Occipital lobe (tissue), 2 donors: ENCODE data around the gene ANKS1B. TPM values are rescaled to one million over a fixed set of nuclear protein-coding genes. Genes with fewer than 3 reads are reported as not detected.
"Not testable (repeated sequence)": the region's sequence is repeated elsewhere in the genome, so short reads cannot be mapped to it uniquely, and the experiment has no call there.

Experiments
- DNase-seq: peaks from one replicate; lab custom pipeline; 2025; lab: John Stamatoyannopoulos, UW
- total RNA-seq: library from RNA; depleted of rRNA; stranded (reverse); fragments of >200 nt; gene quantifications from one replicate; pipeline ENCODE4 v1.2.3, GENCODE V29; 2014

ANKS1B gene
- total RNA-seq, 1 donor from 2014 or later, result 452 TPM

DNA sequence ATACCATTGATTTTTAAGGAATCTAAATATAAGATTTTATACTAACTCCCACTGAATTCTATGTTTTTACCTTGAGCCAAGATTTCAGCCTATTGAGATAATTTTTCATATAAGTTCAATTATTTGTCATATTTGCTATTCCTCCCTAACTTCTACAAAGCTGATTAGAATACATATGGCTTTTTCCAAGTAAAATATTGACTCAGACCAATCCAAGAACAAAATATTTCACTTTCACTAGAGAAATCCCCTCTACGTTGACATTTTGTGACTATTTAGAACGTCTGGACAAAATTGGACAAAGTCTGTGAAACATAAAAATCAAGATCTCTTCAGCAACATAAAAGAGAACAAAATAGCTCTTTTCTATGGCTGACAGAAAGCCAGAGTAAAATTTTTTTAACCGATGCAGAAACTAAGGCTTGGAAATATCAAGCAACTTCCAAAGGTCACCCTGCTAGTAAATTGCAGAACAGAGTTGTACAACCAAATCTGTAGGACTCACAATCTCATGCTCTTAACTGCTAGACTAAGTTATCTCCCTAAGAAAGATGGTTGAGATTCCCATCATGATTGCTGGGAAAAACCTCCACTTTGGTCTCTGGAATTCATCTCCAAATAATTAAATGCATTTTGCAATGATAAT lies 219.1 kb downstream of the ANKS1B start:
- no peak for DNase-seq

DNA sequence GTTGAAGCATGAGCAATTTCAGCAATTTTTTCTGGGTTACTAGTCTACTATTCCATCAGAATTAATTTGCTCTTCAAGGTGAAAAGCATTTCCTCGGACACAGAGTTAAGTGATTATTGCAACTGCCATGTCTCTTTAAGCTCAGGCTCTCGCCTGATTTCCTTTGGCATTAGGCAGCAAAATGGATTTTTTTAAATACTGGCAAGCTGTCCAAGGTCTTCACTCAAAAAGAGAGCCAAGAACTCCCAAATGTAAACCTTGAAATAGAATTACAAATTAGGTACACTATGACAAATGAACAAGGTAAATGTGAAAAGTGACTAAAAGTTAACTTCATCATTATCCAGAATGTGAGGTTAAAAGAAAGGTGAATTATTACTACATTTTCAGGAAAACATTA lies 225.3 kb downstream of the ANKS1B start:
- DNase-seq, result no peak

DNA sequence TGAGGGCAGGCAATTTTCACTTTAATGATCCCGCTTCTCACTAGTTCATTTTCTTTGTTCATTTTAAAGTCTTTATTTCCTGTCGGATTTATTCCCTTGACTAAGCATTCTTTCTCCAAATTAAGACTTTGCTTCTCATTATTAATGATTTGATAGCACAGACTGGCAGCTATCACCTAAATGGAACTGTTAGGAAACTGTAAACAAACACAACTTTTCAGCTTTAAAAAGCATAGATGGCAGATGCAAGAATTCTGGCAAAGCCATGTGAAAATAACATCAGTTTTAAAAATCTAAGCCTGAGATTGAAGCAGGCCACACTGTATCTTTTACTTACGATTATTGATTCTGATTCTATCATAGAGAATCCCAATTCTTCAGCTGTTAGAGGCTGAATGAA lies 225.7 kb downstream of the ANKS1B start:
- DNase-seq, result no peak

DNA sequence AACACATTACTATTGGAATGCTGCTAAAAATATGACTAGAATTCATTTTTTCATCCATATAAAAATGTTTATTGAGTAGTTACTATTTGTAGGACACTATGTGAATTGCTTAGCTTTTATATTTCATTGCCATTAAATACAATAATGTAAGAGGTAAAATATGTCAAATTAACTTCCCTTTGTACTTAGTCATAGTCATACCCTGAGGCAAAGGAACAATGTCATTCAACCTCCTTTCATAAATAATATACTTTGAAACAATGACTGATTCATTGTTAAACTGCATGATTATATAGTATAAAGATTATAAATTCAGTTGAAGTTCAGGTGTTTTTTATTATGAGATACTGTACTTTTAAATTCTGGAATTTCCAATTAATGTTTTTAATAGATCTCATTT lies 232.0 kb downstream of the ANKS1B start:
- DNase-seq, result no peak

DNA sequence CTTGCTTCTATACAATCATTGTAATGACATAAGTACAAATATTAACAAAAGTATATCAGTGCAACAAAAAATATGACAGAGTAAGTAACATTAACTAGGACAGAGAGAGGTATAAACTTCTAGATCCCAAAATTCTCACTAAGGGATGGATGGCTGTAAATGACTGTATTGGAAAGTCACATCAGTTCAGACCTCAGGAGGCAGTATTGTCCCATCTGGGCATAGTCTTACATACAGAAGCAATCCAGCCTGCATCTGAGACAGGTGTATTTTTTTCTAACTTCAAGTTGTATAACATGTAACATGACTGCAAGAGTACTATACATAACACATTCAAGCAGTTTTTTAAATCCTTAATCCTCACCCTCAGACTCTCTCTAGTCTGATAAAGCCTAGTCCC lies 238.2 kb downstream of the ANKS1B start:
- no peak for DNase-seq

DNA sequence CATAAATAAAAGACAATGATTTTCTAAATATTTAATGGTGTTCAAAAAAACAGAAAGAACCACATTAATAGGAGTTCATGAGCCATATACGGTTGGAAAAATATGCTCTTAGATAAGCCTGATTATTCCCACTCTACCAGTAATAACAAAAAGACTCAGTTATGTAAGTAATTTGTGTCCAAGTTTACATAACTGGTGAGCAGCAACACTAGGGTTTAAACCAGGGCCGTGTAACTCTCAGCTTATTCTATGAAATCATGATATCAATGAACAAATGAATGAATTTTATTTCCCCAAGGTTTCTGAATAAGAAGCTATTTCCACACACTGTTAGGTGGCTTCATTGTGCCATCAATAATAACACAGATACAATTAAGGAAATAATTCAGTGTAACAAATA lies 238.8 kb downstream of the ANKS1B start:
- no peak for DNase-seq

DNA sequence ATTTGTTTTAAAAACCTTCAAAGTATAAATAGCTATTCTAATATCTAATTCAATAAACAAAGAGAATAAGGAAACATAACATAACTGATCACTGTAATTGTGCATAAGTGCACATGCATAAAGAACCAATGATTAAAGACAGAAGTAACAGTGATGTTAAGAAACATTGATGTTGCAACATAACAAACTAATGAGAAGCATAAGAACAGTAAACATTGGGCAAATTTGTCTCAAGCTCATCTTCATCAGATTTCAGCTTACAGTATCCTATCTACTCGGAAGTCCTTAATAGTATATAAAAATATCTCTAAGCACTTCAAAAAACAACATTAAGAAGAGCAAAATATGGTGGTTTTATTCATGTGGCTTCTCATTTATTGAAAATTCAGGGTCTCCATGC lies 239.6 kb downstream of the ANKS1B start:
- no peak for DNase-seq

DNA sequence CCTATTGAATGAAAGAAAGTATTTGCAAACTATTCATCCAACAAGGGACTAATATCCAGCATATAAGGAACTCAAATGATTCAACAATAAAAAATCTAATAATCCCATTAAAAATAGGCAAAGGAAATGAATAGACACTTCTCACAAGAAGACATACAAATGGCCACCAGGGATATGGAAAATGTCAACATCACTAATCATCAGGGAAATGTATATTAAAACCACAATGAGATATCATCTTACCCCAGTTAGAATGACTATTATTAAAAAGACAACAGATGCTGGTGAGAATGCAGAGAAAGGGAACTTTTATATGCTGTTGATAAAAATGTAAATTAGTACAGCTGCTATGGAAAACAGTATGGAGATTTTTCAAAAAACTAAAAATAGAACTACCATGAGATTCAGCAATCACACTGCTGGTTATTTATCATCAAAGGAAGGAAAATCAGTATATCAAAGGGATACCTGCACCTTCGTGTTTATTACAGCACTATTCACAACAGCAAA lies 247.9 kb downstream of the ANKS1B start:
- no peak for DNase-seq

DNA sequence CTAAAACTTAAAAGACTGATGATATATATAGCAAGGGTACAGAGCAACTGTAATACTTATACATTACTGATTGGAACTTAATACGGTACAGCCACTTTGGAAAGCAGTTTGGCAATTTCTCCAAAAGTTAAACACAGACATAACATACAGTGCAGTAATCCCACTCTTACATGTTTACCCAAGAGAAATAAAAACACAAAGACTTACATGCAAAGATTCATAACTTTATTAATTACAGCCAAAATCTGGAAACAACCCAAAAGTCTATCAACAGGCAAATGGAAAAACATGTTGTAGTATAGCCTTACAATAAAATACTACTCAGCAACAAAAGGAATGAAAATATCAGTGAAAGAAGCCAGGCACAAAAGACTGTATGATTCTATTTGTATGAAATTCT lies 252.6 kb downstream of the ANKS1B start:
- DNase-seq, result no peak

DNA sequence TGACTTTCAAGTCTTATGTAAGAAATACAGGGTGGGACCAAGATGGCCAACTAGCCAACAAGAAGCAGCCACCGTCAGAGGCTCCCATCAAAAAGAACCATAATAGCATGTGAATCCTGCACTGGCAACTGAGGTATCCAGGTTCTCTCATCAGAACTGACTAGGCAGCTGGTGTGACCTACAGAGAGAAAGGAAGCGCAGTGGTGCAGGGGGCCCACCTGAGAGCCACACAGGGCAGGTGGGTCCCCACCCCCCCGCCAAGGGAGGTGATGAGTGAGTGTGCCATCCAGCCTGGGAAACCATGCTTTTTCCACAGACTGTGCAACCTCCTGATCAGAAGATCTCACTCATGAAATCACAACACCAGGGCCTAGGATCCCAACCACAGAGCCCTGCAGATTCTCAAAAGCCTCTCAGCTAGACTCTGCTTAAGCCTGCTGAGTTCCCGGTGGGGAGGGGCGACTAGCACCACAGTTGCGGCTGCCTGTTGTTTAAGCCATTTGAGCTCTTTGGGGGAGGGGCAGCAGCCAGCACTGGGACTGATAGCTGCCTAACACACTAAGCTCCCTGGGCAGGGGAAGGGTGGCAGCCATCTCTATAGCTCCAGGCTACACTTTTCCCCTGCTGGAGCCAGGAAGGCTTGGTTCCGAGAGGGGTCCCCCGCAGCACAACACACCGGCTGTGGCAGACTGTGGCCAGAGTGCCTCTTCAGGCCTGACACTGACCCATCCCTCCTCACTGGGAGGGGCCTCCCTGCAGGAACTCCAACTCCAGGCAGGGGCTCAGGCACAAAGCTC lies 261.8 kb downstream of the ANKS1B start:
- no peak for DNase-seq

DNA sequence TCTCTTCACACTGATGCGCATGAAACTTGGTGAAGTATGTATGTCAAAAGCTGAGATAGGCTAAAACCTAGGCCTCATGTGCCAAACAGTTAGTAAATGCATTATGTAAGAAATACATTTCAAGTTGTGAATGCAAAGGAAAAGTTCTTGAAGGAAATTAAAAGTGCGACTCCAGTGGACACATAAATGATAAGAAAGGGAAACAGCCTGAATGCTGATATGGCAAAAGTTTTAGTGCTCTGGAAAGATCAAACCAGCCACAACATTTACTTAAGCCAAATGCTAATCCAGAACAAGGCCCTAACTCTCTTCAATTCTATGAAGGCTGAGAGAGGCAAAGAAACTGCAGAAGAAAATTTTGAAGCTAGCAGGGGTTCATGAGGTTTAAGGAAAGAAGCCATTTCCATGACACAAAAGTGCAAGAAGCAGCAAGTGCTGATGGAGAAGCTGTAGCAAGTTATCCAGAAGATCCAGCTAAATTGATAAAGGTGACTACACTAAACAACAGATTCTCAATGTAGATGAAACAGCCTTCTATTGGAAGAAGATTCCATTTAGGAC lies 262.9 kb downstream of the ANKS1B start:
- no peak for DNase-seq

DNA sequence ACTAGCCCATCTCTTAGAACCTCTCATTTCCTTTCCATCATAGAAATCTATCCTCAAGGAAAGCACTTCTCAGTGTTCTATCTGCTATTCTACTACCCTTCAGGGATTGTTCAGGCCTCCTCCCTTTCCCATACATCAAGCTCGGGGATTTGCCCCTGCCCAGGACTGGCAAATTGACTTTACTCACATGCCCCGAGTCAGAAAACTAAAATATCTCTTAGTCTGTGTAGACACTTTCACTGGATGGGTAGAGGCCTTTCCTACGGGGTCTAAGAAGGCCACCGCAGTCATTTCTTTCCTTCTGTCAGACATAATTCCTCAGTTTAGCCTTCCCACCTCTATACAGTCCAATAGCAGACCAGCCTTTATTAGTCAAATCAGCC lies 264.7 kb downstream of the ANKS1B start:
- DNase-seq, result not testable (repeated sequence)

DNA sequence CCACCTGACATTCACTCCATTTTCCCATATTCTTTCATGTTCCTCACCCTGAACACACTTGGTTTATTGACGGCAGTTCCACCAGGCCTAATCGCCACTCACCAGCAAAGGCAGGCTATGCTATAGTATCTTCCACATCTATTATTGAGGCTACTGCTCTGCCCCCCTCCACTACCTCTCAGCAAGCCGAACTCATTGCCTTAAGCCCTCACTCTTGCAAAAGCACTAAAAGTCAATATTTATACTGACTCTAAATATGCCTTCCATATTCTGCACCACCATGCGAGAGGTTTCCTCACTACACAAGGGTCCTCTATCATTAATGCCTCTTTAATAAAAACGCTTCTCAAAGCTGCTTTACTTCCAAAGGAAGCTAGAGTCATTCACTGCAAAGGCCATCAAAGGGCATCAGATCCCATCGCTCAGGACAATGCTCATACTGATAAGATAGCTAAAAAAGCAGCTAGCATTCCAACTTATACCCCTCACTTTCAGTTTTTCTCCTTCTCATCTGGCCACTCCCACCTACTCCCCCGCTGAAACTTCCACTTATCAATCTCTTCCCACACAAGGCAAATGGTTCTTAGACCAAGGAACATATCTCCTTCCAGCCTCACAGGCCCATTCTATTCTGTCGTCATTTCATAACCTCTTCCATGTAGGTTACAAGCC lies 265.2 kb downstream of the ANKS1B start:
- not testable (repeated sequence) for DNase-seq

DNA sequence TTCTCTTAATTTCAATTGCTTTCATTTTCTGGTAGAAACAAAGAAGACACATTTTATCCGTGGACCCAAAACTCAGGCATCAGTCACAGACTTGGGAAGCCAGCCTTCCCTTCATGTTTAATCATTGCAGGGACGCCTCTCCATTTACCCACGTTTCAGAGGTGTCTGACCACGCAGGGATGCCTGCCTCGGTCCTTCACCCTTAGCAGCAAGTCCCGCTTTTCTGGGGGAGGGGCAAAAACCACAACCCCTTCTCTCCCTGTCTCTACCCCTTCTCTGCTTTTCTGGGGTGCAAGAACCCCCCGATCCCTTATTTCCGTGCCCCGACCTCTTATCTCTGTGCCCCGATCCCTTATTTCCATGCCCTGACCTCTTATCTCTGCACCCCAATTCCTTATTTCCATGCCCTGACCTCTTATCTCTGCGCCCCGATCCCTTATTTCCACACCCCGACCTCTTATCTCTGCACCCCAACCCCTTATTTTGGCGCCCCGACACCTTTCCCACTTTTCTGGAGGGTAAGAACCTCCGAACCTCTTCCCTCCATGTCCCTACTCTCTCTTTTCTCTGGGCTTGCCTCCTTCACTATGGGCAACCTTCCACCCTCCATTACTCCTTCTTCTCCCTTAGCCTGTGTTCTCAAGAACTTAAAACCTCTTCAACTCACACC lies 268.8 kb downstream of the ANKS1B start:
- not testable (repeated sequence) for DNase-seq

DNA sequence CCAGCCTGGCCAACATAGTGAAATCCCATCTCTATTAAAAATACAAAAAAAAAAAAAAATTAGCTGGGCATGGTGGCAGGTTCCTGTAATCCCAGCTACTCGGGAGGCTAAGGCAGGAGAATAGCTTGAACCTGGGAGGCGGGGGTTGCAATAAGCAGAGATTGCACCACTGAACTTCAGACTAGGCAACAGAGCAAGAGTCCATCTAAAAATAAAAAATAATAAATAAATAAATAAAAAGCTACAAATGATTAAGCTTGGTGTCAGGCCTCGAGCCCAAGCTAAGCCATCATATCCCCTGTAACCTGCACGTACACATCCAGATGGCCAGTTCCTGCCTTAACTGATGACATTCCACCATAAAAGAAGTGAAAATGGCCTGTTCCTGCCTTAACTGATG lies 269.8 kb downstream of the ANKS1B start:
- DNase-seq, result not testable (repeated sequence)

DNA sequence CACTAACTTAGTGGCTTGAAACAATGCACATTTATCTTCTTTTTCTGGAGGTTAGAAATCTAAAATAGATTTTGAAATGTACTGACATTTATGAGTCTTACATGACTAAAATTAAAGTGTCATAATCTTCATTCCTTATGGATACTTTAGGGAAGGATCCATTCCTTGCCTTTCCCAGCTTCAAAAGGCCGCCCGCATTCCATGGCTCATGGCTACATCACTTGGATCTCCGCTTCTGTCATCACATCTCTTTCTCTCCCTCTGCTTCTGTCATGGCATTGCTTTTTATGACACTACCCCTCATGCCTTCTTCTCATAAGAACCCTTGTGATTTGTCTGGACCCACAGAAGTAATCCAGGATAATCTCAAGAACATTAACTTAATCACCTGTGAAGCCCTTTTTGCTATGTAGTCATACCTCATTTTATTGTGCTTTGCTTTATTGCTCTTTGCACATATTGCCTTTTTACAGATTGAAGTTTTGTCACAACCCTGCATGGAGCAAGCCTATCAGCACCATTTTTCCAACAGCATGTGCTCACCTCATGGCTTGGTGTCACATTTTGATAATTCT lies 270.7 kb downstream of the ANKS1B start:
- DNase-seq, result no peak

DNA sequence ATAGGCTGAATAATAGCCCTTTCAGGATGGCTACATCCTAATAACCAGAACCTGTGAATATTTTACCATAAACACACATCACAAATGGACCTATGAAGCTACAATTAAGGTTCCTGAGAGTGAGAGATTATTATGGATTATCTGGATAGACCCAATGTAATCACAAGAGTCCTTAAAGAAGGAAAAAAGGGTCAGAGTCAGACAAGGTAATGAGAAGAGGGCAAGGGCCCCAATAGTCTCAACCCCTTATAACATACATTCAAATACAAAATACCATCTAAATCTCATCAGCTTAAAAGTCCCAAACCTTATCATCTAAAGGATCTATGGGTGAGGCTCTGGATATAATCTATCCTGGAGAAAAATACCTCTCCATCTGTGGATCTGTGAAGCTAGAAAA lies 272.5 kb downstream of the ANKS1B start:
- DNase-seq, result no peak

DNA sequence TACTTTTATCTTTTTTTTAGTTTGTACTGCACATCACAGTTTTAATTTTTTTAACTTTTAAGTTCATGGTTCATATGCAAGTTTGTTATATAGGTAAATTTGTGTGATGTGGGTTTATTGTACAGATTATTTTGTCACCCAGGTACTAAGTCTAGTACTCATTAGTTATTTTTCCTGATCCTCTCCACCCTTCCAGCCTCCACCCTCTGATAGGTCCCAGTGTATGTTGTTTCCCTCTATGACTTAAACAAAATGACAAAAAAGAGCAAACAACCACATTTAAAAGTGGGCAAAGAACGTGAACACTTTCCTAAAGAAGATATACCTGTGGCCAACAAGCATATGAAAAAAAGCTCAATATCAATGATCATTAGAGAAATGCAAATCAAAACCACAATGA lies 273.5 kb downstream of the ANKS1B start:
- DNase-seq, result no peak

DNA sequence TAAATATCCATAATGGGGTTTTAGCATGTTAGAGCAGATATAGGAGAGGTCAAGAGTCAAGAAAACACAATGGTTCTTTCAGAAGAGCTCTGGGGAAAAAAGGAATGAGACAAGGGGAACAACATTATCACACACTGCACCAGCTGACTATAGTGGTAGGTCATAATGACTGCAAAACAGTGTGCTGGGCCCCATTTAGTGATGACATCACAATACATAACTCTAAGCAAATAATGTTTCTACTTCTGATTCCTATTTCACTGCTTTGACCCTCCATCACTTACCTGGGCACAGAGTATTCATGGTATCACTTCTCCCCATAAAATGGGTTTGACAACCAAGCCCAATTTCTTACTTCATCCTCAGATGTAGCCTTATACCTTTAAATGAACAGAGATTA lies 275.1 kb downstream of the ANKS1B start:
- no peak for DNase-seq

DNA sequence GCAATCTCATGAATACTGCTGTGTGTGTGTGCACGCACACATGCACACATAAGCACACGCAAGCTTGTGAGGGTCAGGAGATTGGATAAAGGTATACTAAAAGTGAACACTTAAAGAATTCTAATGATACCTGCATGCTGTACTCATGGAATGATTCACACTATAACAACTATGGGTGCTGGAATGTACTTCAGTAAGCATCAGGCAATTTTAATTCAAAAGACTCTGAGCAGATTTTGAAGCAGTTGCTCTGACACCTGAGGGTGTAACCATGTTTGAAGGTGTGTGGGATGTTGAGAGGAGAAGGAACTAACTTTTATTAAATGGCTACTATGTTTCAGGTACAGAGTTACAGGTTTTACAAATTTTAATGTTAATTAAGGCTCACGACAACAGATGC lies 275.6 kb downstream of the ANKS1B start:
- no peak for DNase-seq

DNA sequence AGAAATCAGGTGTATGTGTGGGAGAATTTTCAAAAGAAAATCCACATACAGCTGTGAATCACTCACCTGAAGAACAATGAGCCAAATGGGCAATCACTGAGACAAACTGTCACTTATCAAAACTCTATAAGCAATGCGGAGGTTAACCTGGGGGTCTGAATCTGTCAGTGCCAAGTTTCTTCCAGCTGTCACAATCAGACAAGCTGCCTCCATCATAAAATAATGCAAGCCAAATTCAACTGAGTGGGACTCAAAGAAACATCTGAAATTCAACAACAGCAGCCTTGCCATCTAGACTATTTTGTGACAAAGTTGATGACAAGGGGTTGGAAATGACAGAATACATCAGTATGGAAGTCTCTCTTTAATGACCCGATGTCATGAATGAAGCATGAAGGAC lies 276.9 kb downstream of the ANKS1B start:
- DNase-seq, result no peak
